Mesenchymal stem cell (in vitro differentiated cells and primary cell): ENCODE measurements around the gene KLC1.
"Not testable (repeated sequence)": the region's sequence is repeated elsewhere in the genome, so short reads cannot be mapped to it uniquely, and the experiment has no call there.

Experiments used
- DNase-seq: peaks from one replicate; pipeline ENCODE4 v3.0.0-alpha.2; 2013
- H2AFZ ChIP-seq: one replicate; pipeline ENCODE4 v1.6.1; 2013; ENCODE audit warnings: low read depth, mild to moderate bottlenecking, control low read depth, inconsistent platforms, low read length, moderate library complexity
- H2AK5ac ChIP-seq: 2 replicates; pipeline ENCODE4 v1.6.1; 2013; ENCODE audit warnings: low read length, moderate library complexity, mild to moderate bottlenecking, inconsistent platforms; ENCODE audit not compliant: severe bottlenecking
- H2BK120ac ChIP-seq: one replicate; pipeline ENCODE4 v1.6.1; 2013; ENCODE audit warnings: low read depth, mild to moderate bottlenecking, inconsistent platforms, low read length, moderate library complexity
- H2BK12ac ChIP-seq, 2 experiments: one replicate each; pipeline ENCODE4 v1.6.1; 2013; ENCODE audit warnings: inconsistent platforms in 2 of 2, low read length in 2 of 2, mild to moderate bottlenecking in 2 of 2, moderate library complexity in 2 of 2, control low read depth in 1 of 2
- H2BK15ac ChIP-seq: one replicate; pipeline ENCODE4 v1.6.1; 2013; ENCODE audit warnings: mild to moderate bottlenecking, low read depth, inconsistent platforms; ENCODE audit not compliant: poor library complexity, severe bottlenecking
- H2BK5ac ChIP-seq: 2 replicates; pipeline ENCODE4 v1.6.1; 2013; ENCODE audit warnings: low read depth, mild to moderate bottlenecking, low read length, control low read depth, inconsistent platforms; ENCODE audit not compliant: poor library complexity, severe bottlenecking
- H3K14ac ChIP-seq, 2 experiments: one replicate each; pipeline ENCODE4 v1.6.1; 2013; ENCODE audit warnings: inconsistent platforms in 2 of 2, low read length in 2 of 2, control low read depth in 1 of 2, mild to moderate bottlenecking in 1 of 2, moderate library complexity in 1 of 2
- H3K18ac ChIP-seq, 2 experiments: one replicate each; pipeline ENCODE4 v1.6.1; 2013; ENCODE audit warnings: inconsistent platforms in 2 of 2, low read length in 2 of 2, control low read depth in 1 of 2, low read depth in 1 of 2, mild to moderate bottlenecking in 1 of 2
- H3K23ac ChIP-seq, 2 experiments: one replicate each; pipeline ENCODE4 v1.6.1; 2013; ENCODE audit warnings: inconsistent platforms in 2 of 2, low read length in 2 of 2, mild to moderate bottlenecking in 2 of 2, moderate library complexity in 2 of 2, control low read depth in 1 of 2
- H3K27ac ChIP-seq: 2 replicates; pipeline ENCODE4 v1.5.1; 2013; ENCODE audit warnings: mild to moderate bottlenecking, moderate library complexity, low read length, control low read depth, inconsistent platforms; ENCODE audit not compliant: poor library complexity, severe bottlenecking
- H3K27me3 ChIP-seq, 2 experiments: 2 replicates each; pipeline versions ENCODE4 v1.6.1 to v1.7.0; 2013; ENCODE audit warnings: low read length in 2 of 2, mild to moderate bottlenecking in 2 of 2, moderate library complexity in 2 of 2, control low read depth in 1 of 2, inconsistent platforms in 1 of 2; ENCODE audit not compliant: control insufficient read depth in 1 of 2, insufficient read depth in 1 of 2
- H3K36me3 ChIP-seq, 2 experiments: 2 replicates each; pipeline versions ENCODE4 v1.6.1 to v1.7.0; 2013; ENCODE audit warnings: low read length in 2 of 2, control low read depth in 1 of 2, inconsistent platforms in 1 of 2, low read depth in 1 of 2, mild to moderate bottlenecking in 1 of 2; ENCODE audit not compliant: insufficient read depth in 2 of 2, control insufficient read depth in 1 of 2
- H3K4ac ChIP-seq, 2 experiments: one replicate each; pipeline ENCODE4 v1.6.1; 2013; ENCODE audit warnings: inconsistent platforms in 2 of 2, low read length in 2 of 2, mild to moderate bottlenecking in 2 of 2, moderate library complexity in 2 of 2, control low read depth in 1 of 2, low read depth in 1 of 2
- H3K4me1 ChIP-seq: 2 replicates; pipeline ENCODE4 v1.6.1; 2013; ENCODE audit warnings: low read depth, low read length, control low read depth; ENCODE audit not compliant: control insufficient read depth, insufficient read depth
- H3K4me2 ChIP-seq: 2 replicates; pipeline ENCODE4 v1.6.1; 2013; ENCODE audit warnings: low read length, mild to moderate bottlenecking, inconsistent platforms; ENCODE audit not compliant: poor library complexity, severe bottlenecking
- H3K4me3 ChIP-seq, 2 experiments: 2 replicates each; pipeline versions ENCODE4 v1.5.1 to v1.7.0; 2013; ENCODE audit warnings: low read length in 2 of 2, mild to moderate bottlenecking in 2 of 2, control low read depth in 1 of 2, low read depth in 1 of 2; ENCODE audit not compliant: insufficient read depth in 1 of 2
- H3K79me1 ChIP-seq: replicated peaks from 2 replicates; pipeline ENCODE4 v1.6.1; 2013; ENCODE audit warnings: mild to moderate bottlenecking, control low read depth, low read length, inconsistent platforms; ENCODE audit not compliant: poor library complexity, severe bottlenecking
- H3K9ac ChIP-seq: 2 replicates; pipeline ENCODE4 v1.7.0; 2013; ENCODE audit warnings: mild to moderate bottlenecking, low read length, moderate library complexity
- H3K9me3 ChIP-seq: 2 replicates; pipeline ENCODE4 v1.7.0; 2013; ENCODE audit warnings: mild to moderate bottlenecking, low read length; ENCODE audit not compliant: control insufficient read depth
- H4K8ac ChIP-seq: one replicate; pipeline ENCODE4 v1.6.1; 2013; ENCODE audit warnings: inconsistent platforms, mild to moderate bottlenecking, low read length, moderate library complexity
- H4K91ac ChIP-seq: one replicate; pipeline ENCODE4 v1.6.1; 2013; ENCODE audit warnings: mild to moderate bottlenecking, low read length, inconsistent platforms
- WGBS: methylation state at CpG from one replicate; pipeline ENCODE4 v1.1.7; 2013; ENCODE audit warnings: mixed read lengths; 5-methylcytosine and 5-hydroxymethylcytosine counted together

Gene KLC1

GRCh38 chr14:103651585-103651984 lies 22.6 kb downstream of the KLC1 start:
- Histone ChIP-seq H3K9me3 (no peaks in the 10 kb centered on the region), H2BK15ac (no peak overlapping the region), H3K4me2 (no peak overlapping the region), H3K27ac (no peak overlapping the region), H3K23ac (no peak overlapping the region), H2AFZ (no peak overlapping the region), H3K4ac (no peak overlapping the region), H3K9ac (no peak overlapping the region), H2BK5ac (no peak overlapping the region), H3K4me3 (no peak overlapping the region), H2BK12ac (no peak overlapping the region), H2AK5ac (no peak overlapping the region), H4K91ac (no peak overlapping the region), H3K27me3 (no peaks in the 10 kb centered on the region), H4K8ac (no peak overlapping the region), H2BK120ac (no peak overlapping the region), H3K4me1 (peaks cover 10% of the 10 kb centered on the region), H3K18ac (no peak overlapping the region), H3K36me3 (peaks cover 23 to 32% of the 10 kb centered on the region in 2 experiments), H3K14ac (peak overlapping the region in 1 of 2 experiments; percentile 23), H3K79me1 (peaks cover 7% of the 10 kb centered on the region)
- DNase-seq = no peak
- WGBS = 93% methylated on average over 7 of the region's 7 CpGs

- Histone ChIP-seq H3K4me2 (no peak overlapping the region), H3K4me1 (peaks cover 13% of the 10 kb centered on the region), H3K27ac (no peak overlapping the region), H3K9me3 (no peaks in the 10 kb centered on the region), H3K36me3 (peaks cover 32 to 44% of the 10 kb centered on the region in 2 experiments), H3K79me1 (peaks cover 7% of the 10 kb centered on the region), H3K4me3 (no peak overlapping the region), H2BK12ac (no peak overlapping the region), H3K23ac (no peak overlapping the region), H3K14ac (no peak overlapping the region), H2AFZ (no peak overlapping the region), H2BK15ac (no peak overlapping the region), H3K27me3 (no peaks in the 10 kb centered on the region), H3K4ac (no peak overlapping the region), H4K91ac (no peak overlapping the region), H2AK5ac (no peak overlapping the region), H2BK5ac (no peak overlapping the region), H3K9ac (peak overlapping the region; percentile 51), H2BK120ac (no peak overlapping the region), H4K8ac (no peak overlapping the region), H3K18ac (no peak overlapping the region)
- WGBS = 93% methylated on average over 3 of the region's 3 CpGs
- no peak for DNase-seq
Measured at GRCh38 chr14:103652806-103653205, 23.8 kb downstream of the KLC1 start.

- 99% methylated on average over 10 of the region's 10 CpGs for WGBS
- not testable (repeated sequence) for H2AFZ ChIP-seq, H3K14ac ChIP-seq, H2BK120ac ChIP-seq, H3K27me3 ChIP-seq, H3K4me3 ChIP-seq, H2BK5ac ChIP-seq, H3K27ac ChIP-seq, H3K79me1 ChIP-seq, H3K4me2 ChIP-seq, DNase-seq, H3K4ac ChIP-seq, H3K23ac ChIP-seq, H3K9me3 ChIP-seq, H2BK12ac ChIP-seq, H2BK15ac ChIP-seq, H3K18ac ChIP-seq, H4K8ac ChIP-seq, H2AK5ac ChIP-seq, H4K91ac ChIP-seq
- H3K4me1 ChIP-seq = peaks cover 15% of the 10 kb centered on the region
- peak overlapping the region; percentile 51 for H3K9ac ChIP-seq
- peaks cover 37 to 48% of the 10 kb centered on the region in 2 experiments for H3K36me3 ChIP-seq
Measured at GRCh38 chr14:103653336-103653735, 24.3 kb downstream of the KLC1 start.

- no peak overlapping the region for H3K14ac ChIP-seq
- H3K27me3 ChIP-seq = no peaks in the 10 kb centered on the region
- peaks cover 9% of the 10 kb centered on the region for H3K79me1 ChIP-seq
- peak overlapping the region; percentile 2 for H3K27ac ChIP-seq
- no peak overlapping the region for H3K23ac ChIP-seq
- no peak overlapping the region for H3K18ac ChIP-seq
- H3K9ac ChIP-seq = peak overlapping the region; percentile 51
- no peak overlapping the region for H2BK12ac ChIP-seq
- H2AFZ ChIP-seq = no peak overlapping the region
- H3K4me1 ChIP-seq = peaks cover 15% of the 10 kb centered on the region
- WGBS = 99% methylated on average over 4 of the region's 4 CpGs
- H2BK15ac ChIP-seq = no peak overlapping the region
- H3K4me2 ChIP-seq = no peak overlapping the region
- H3K4ac ChIP-seq = no peak overlapping the region
- no peak for DNase-seq
- H3K36me3 ChIP-seq = peaks cover 34 to 45% of the 10 kb centered on the region in 2 experiments
- no peaks in the 10 kb centered on the region for H3K9me3 ChIP-seq
- H2BK120ac ChIP-seq = no peak overlapping the region
- no peak overlapping the region for H4K8ac ChIP-seq
- H2BK5ac ChIP-seq = no peak overlapping the region
- H3K4me3 ChIP-seq = no peak overlapping the region
- no peak overlapping the region for H2AK5ac ChIP-seq
- H4K91ac ChIP-seq = no peak overlapping the region
Measured at GRCh38 chr14:103653805-103654204, 24.8 kb downstream of the KLC1 start.
